A549 (cell line): Measurements from ENCODE around the gene ZSCAN16.

Experiments used
- CEBPB ChIP-seq, 2 experiments: fragments of >200 bp in 1 of 2; sonication (Bioruptor Twin) in 1 of 2; formaldehyde crosslinking in 1 of 2; IDR thresholded peaks; 2 replicates each; pipeline ENCODE4 v1.6.1; 2012 to 2016
- EHMT2 ChIP-seq: fragments of 200-600 bp; sonication (generic); IDR thresholded peaks from 2 replicates; pipeline ENCODE4 v1.6.1; 2016; ENCODE audit warnings: antibody characterized with exemption, low read depth, mild to moderate bottlenecking, moderate library complexity
- MAX ChIP-seq: IDR thresholded peaks from 2 replicates; pipeline ENCODE4 v1.6.1; 2012
- RFX5 ChIP-seq: fragments of 450-650 bp; IDR thresholded peaks from 2 replicates; pipeline ENCODE4 v1.7.1; 2014; ENCODE audit warnings: antibody characterized with exemption, mild to moderate bottlenecking, moderate library complexity

- TF ChIP-seq MAX, result no peak
- TF ChIP-seq RFX5, result no peak
- TF ChIP-seq EHMT2, result no peak
- no peak for TF ChIP-seq CEBPB (IDR thresholded peaks at IDR 0.05)
Measured at GRCh38 chr6:28172006-28172405, 47.6 kb downstream of the ZSCAN16 start.
